ENCODE results near the gene KLHL24.

- TF ChIP-seq POLR2A (IDR thresholded peaks at IDR 0.05), result no peak
- no peak for TF ChIP-seq POLR2AphosphoS5 (IDR thresholded peaks at IDR 0.05)
- TF ChIP-seq CTCF (IDR thresholded peaks at IDR 0.05), result no peak
Measured at GRCh38 chr3:183619624-183620251, 15.7 kb upstream of the KLHL24 start.
